Head of caudate nucleus (tissue), 42 donors: Measurements from ENCODE around the gene RTN4RL1.
"Not testable (repeated sequence)": the region's sequence is repeated elsewhere in the genome, so short reads cannot be mapped to it uniquely, and the experiment has no call there.

Source experiments
- DNase-seq, 42 donors: peaks; one replicate each; pipeline versions ENCODE4 v3.0.0 to v3.0.0-alpha.2; 2020 to 2021; ENCODE audit warnings: mixed read lengths in 7 of 42
- intact Hi-C: fragments of 100-400 bp; cut with DNase I; formaldehyde crosslinking; loops from one replicate; pipeline ENCODE4 v1.15.0; 2022

The RTN4RL1 gene

GRCh38 chr17:1995321-1995892, 29.7 kb downstream of the RTN4RL1 start:
- no peak for DNase-seq
- intact Hi-C loops: no loop called here

- no peak for DNase-seq
- intact Hi-C loops: no loop called here
Measured at GRCh38 chr17:1994707-1995106, 30.4 kb downstream of the RTN4RL1 start.

GRCh38 chr17:1992541-1992940, 32.6 kb downstream of the RTN4RL1 start:
- intact Hi-C loops: no loop called here
- peak in 14 of 42 donors; percentile 27 to 58 (median 47) for DNase-seq

GRCh38 chr17:1989135-1989534, 36.0 kb downstream of the RTN4RL1 start:
- no peak for DNase-seq
- intact Hi-C loops: loop anchor here (10.0 kb wide), 1 partner anchor 64 kb away; no protein-coding TSS in a partner anchor

- intact Hi-C loops: loop anchor here (10.0 kb wide), 1 partner anchor 62 kb away; no protein-coding TSS in a partner anchor
- DNase-seq: no peak
Measured at GRCh38 chr17:1986783-1987451, 38.2 kb downstream of the RTN4RL1 start.

- intact Hi-C loops: loop anchor here (10.0 kb wide), 1 partner anchor 61 kb away; no protein-coding TSS in a partner anchor
- DNase-seq: no peak
Measured at GRCh38 chr17:1985686-1986085, 39.4 kb downstream of the RTN4RL1 start.

GRCh38 chr17:1985093-1985492, 40.0 kb downstream of the RTN4RL1 start:
- DNase-seq: no peak
- intact Hi-C loops: loop anchor here (10.0 kb wide), 1 partner anchor 60 kb away; no protein-coding TSS in a partner anchor

- intact Hi-C loops: loop anchor here (10.0 kb wide), 1 partner anchor 58 kb away; no protein-coding TSS in a partner anchor
- not testable (repeated sequence) for DNase-seq
Measured at GRCh38 chr17:1982793-1983366, 42.3 kb downstream of the RTN4RL1 start.

- intact Hi-C loops: loop anchor here (10.0 kb wide), 1 partner anchor 56 kb away; no protein-coding TSS in a partner anchor
- no peak for DNase-seq
Measured at GRCh38 chr17:1980665-1981250, 44.4 kb downstream of the RTN4RL1 start.

GRCh38 chr17:1979182-1979985, 45.8 kb downstream of the RTN4RL1 start:
- DNase-seq: peak in 1 of 42 donors; percentile 22
- intact Hi-C loops: no loop called here

- intact Hi-C loops: no loop called here
- DNase-seq: no peak
Measured at GRCh38 chr17:1978396-1978949, 46.7 kb downstream of the RTN4RL1 start.

GRCh38 chr17:1977583-1978395, 47.3 kb downstream of the RTN4RL1 start:
- intact Hi-C loops: no loop called here

GRCh38 chr17:1976683-1977064, 48.5 kb downstream of the RTN4RL1 start:
- no peak for DNase-seq
- intact Hi-C loops: no loop called here

More at GRCh38 chr17:1977583-1978395, 47.3 kb downstream of the RTN4RL1 start:
- DNase-seq: peak; percentile 44 to 91 (median 77)

- DNase-seq: no peak
- intact Hi-C loops: no loop called here
Measured at GRCh38 chr17:1976000-1976682, 49.0 kb downstream of the RTN4RL1 start.

GRCh38 chr17:1975573-1975972, 49.6 kb downstream of the RTN4RL1 start:
- DNase-seq: no peak
- intact Hi-C loops: no loop called here

- DNase-seq: no peak
- intact Hi-C loops: no loop called here
Measured at GRCh38 chr17:1972487-1973160, 52.5 kb downstream of the RTN4RL1 start.
